Measurements from ENCODE around the gene ABLIM3.

Gene ABLIM3

DNA sequence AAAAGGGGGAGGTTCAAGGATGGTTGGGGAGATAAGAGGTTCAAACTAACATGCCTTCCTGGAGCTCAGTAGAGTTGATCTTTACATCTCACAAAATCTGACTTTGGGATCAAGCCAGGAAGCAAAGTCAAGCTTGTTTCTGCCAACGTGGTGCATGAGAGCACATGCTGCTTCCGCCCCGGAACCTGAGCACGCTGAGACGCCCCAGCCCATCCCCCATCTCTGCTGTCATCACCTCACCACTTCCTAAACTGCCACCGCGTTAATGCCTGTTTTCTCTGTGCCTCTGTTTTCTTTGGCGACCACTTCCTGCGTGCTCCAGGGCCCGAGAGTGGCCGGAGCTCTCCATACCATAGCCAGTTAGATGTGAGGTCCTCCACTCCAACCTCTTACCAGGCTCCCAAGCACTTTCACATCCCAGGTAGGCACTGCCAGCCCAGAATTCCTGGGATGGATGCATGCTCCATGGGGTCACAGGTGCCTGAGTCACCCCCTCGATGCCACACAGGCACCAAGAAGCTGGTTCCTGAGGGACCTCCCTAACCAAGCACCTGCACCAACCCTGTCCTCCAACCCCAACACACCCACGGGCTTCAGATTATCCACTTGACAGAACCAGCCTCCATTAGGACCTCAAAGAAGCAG lies 99.2 kb downstream of the ABLIM3 start:
- Histone ChIP-seq H3K4me2 (ENCODE audit: low read depth, low read length) (no peak overlapping the region), H3F3A (ENCODE audit: insufficient read depth, low read length) (no peaks in the 10 kb centered on the region), H2AFZ (ENCODE audit: low read length) (no peak overlapping the region), H3K27ac (ENCODE audit: low read length) (no peak overlapping the region), H4K20me1 (ENCODE audit: insufficient read depth, low read length) (no peaks in the 10 kb centered on the region), H3K27me3 (replicated peaks; ENCODE audit: insufficient read depth, low read length) (no peaks in the 10 kb centered on the region), H3K9ac (ENCODE audit: low read length) (no peak overlapping the region), H3K9me2 (replicated peaks; ENCODE audit: insufficient read depth, low read length) (no peaks in the 10 kb centered on the region), H3K36me3 (replicated peaks; ENCODE audit: insufficient read depth, low read length) (no peaks in the 10 kb centered on the region), H3K4me1 (ENCODE audit: low read length) (no peaks in the 10 kb centered on the region), H3K4me3 (ENCODE audit: low read length) (no peak overlapping the region), H3K79me2 (ENCODE audit: low read length) (no peaks in the 10 kb centered on the region), H3K9me3 (replicated peaks; ENCODE audit: insufficient read depth, low read length) (no peaks in the 10 kb centered on the region)
- DNase-seq, result no peak
- TF ChIP-seq, protein P1, sequence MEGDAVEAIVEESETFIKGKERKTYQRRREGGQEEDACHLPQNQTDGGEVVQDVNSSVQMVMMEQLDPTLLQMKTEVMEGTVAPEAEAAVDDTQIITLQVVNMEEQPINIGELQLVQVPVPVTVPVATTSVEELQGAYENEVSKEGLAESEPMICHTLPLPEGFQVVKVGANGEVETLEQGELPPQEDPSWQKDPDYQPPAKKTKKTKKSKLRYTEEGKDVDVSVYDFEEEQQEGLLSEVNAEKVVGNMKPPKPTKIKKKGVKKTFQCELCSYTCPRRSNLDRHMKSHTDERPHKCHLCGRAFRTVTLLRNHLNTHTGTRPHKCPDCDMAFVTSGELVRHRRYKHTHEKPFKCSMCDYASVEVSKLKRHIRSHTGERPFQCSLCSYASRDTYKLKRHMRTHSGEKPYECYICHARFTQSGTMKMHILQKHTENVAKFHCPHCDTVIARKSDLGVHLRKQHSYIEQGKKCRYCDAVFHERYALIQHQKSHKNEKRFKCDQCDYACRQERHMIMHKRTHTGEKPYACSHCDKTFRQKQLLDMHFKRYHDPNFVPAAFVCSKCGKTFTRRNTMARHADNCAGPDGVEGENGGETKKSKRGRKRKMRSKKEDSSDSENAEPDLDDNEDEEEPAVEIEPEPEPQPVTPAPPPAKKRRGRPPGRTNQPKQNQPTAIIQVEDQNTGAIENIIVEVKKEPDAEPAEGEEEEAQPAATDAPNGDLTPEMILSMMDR (IDR thresholded peaks at IDR 0.05; ENCODE audit: low read length), result no peak
- TF ChIP-seq EZH2 (optimal IDR thresholded peaks at IDR 0.05; ENCODE audit: low read depth, low read length), result no peak
- TF ChIP-seq EZH2phosphoT487 (IDR thresholded peaks at IDR 0.05; ENCODE audit: low read length), result no peak

DNA sequence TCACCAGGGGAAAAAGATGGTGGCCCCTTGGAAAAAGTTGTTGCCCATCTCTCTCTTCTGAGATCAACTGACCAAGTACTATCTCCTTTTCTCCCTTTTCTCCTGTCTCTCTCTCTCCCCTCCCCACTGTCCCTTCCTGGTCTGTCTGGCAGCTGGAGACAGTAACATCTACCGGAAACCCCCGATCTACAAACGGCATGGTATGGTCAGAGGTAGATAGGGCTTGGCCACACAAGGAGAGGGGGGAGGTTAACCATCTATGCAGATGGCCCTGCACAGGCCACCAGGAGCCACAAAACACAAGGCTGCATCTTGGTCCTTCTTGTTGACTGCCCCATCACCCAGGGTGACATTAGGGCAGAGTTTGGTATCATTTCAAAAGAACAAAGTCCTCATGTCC lies 101.0 kb downstream of the ABLIM3 start:
- Histone ChIP-seq H3K9me2 (replicated peaks; ENCODE audit: insufficient read depth, low read length) (no peaks in the 10 kb centered on the region), H3K4me1 (ENCODE audit: low read length) (no peaks in the 10 kb centered on the region), H4K20me1 (ENCODE audit: insufficient read depth, low read length) (no peaks in the 10 kb centered on the region), H3K27me3 (replicated peaks; ENCODE audit: insufficient read depth, low read length) (no peaks in the 10 kb centered on the region), H3K27ac (ENCODE audit: low read length) (no peak overlapping the region), H3K4me2 (ENCODE audit: low read depth, low read length) (no peak overlapping the region), H3K79me2 (ENCODE audit: low read length) (no peaks in the 10 kb centered on the region), H3K36me3 (replicated peaks; ENCODE audit: insufficient read depth, low read length) (no peaks in the 10 kb centered on the region), H3K9ac (ENCODE audit: low read length) (no peak overlapping the region), H3K9me3 (replicated peaks; ENCODE audit: insufficient read depth, low read length) (no peaks in the 10 kb centered on the region), H2AFZ (ENCODE audit: low read length) (no peak overlapping the region), H3K4me3 (ENCODE audit: low read length) (no peak overlapping the region), H3F3A (ENCODE audit: insufficient read depth, low read length) (no peaks in the 10 kb centered on the region)
- DNase-seq, result no peak
- TF ChIP-seq EZH2 (optimal IDR thresholded peaks at IDR 0.05; ENCODE audit: low read depth, low read length) (no peak), EZH2phosphoT487 (IDR thresholded peaks at IDR 0.05; ENCODE audit: low read length) (no peak)
- TF ChIP-seq, protein P1 (IDR thresholded peaks at IDR 0.05; ENCODE audit: low read length), result no peak

DNA sequence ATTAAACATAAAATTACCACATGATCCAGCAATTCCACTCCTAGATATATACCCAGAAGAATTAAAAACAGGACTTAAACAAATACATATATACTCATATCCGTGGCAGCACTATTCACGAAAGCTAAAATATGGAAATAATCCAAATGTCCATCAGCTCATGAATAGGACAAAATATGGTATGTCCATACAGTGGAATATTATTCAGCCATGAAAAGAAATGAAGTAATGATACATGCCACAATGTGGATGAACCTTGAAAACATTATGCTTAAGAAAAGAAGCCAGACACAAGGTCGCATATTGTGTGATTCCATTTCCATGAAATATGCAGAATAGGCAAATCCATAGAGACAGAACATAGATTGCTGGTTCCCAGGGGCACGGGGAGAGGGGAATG lies 105.6 kb downstream of the ABLIM3 start:
- Histone ChIP-seq H3K9me2 (replicated peaks; ENCODE audit: insufficient read depth, low read length) (no peaks in the 10 kb centered on the region), H3K4me2 (ENCODE audit: low read depth, low read length) (no peak overlapping the region), H3K27me3 (replicated peaks; ENCODE audit: insufficient read depth, low read length) (no peaks in the 10 kb centered on the region), H3K4me3 (ENCODE audit: low read length) (no peak overlapping the region), H3K9ac (ENCODE audit: low read length) (no peak overlapping the region), H4K20me1 (ENCODE audit: insufficient read depth, low read length) (no peaks in the 10 kb centered on the region), H3K36me3 (replicated peaks; ENCODE audit: insufficient read depth, low read length) (no peaks in the 10 kb centered on the region), H3K9me3 (replicated peaks; ENCODE audit: insufficient read depth, low read length) (no peaks in the 10 kb centered on the region), H3K27ac (ENCODE audit: low read length) (no peak overlapping the region), H3F3A (ENCODE audit: insufficient read depth, low read length) (no peaks in the 10 kb centered on the region), H3K79me2 (ENCODE audit: low read length) (no peaks in the 10 kb centered on the region), H2AFZ (ENCODE audit: low read length) (no peak overlapping the region), H3K4me1 (ENCODE audit: low read length) (no peaks in the 10 kb centered on the region)
- no peak for DNase-seq
- TF ChIP-seq EZH2 (optimal IDR thresholded peaks at IDR 0.05; ENCODE audit: low read depth, low read length) (no peak), EZH2phosphoT487 (IDR thresholded peaks at IDR 0.05; ENCODE audit: low read length) (no peak)
- TF ChIP-seq, protein P1 (IDR thresholded peaks at IDR 0.05; ENCODE audit: low read length), result no peak

Measured in MM.1S (cell line).